Smooth muscle cell (in vitro differentiated cells): Measurements from ENCODE around the gene TAF12. TPM values are rescaled to one million over a fixed set of nuclear protein-coding genes. Genes with fewer than 3 reads are reported as not detected.
"Not testable (repeated sequence)": the region's sequence is repeated elsewhere in the genome, so short reads cannot be mapped to it uniquely, and the experiment has no call there.

ENCODE experiments used
- DNase-seq: peaks from one replicate; lab custom pipeline; 2025; ENCODE audit not compliant: unreplicated experiment; lab: John Stamatoyannopoulos, UW
- H2AFZ ChIP-seq: fragments of 200-600 bp; sonication (generic); 2 replicates; pipeline ENCODE4 v1.6.0; 2016; ENCODE audit warnings: antibody characterized with exemption, low read depth, mild to moderate bottlenecking
- H3F3A ChIP-seq: fragments of 200-600 bp; sonication (generic); 2 replicates; pipeline ENCODE4 v1.6.0; 2017; ENCODE audit warnings: antibody characterized with exemption, low read depth
- H3K27ac ChIP-seq: fragments of 200-600 bp; sonication (generic); 2 replicates; pipeline ENCODE4 v1.5.1; 2016; ENCODE audit warnings: low read depth, mild to moderate bottlenecking
- H3K27me3 ChIP-seq: fragments of 200-600 bp; sonication (generic); 2 replicates; pipeline ENCODE4 v1.6.1; 2016; ENCODE audit warnings: low read depth, mild to moderate bottlenecking
- H3K36me3 ChIP-seq: fragments of 200-600 bp; sonication (generic); 2 replicates; pipeline ENCODE4 v1.5.1; 2016; ENCODE audit warnings: low read depth
- H3K4me1 ChIP-seq: fragments of 200-600 bp; sonication (generic); 2 replicates; pipeline ENCODE4 v1.5.1; 2016; ENCODE audit warnings: low read depth
- H3K4me2 ChIP-seq: fragments of 200-600 bp; sonication (generic); 2 replicates; pipeline ENCODE4 v1.6.0; 2016; ENCODE audit warnings: mild to moderate bottlenecking
- H3K4me3 ChIP-seq: fragments of 200-600 bp; sonication (generic); 2 replicates; pipeline ENCODE4 v1.5.1; 2016; ENCODE audit warnings: mild to moderate bottlenecking
- H3K79me2 ChIP-seq: fragments of 200-600 bp; sonication (generic); 2 replicates; pipeline ENCODE4 v1.6.0; 2016; ENCODE audit warnings: low read depth, mild to moderate bottlenecking
- H3K9ac ChIP-seq: fragments of 200-600 bp; sonication (generic); 2 replicates; pipeline ENCODE4 v1.6.0; 2016; ENCODE audit warnings: low read depth
- H3K9me3 ChIP-seq: fragments of 200-600 bp; sonication (generic); replicated peaks from 2 replicates; pipeline ENCODE4 v1.5.1; 2016; ENCODE audit warnings: low read depth
- H4K20me1 ChIP-seq: fragments of 200-600 bp; sonication (generic); 2 replicates; pipeline ENCODE4 v1.6.0; 2016; ENCODE audit warnings: low read depth
- CTCF ChIP-seq: fragments of 200-600 bp; sonication (generic); IDR thresholded peaks from 2 replicates; pipeline ENCODE4 v1.5.1; 2017; ENCODE audit warnings: borderline replicate concordance, mild to moderate bottlenecking, antibody characterized with exemption; ENCODE audit not compliant: insufficient read depth, poor library complexity, severe bottlenecking
- WGBS: methylation state at CpG from one replicate; pipeline ENCODE4 v1.1.7; 2016; ENCODE audit warnings: low lambda C conversion rate; 5-methylcytosine and 5-hydroxymethylcytosine counted together
- polyA plus RNA-seq: library from polyadenylated mRNA; unstranded; fragments of >200 nt; fragmentation: Nextera tagmentation; extraction: Ambion mirVana; gene quantifications from 2 replicates; pipeline ENCODE4 v1.2.1, GENCODE V29; 2016
- total RNA-seq: library from RNA; depleted of rRNA; stranded (reverse); fragments of >200 nt; gene quantifications from 2 replicates; pipeline ENCODE4 v1.2.3, GENCODE V29; 2014

The TAF12 gene
- total and polyA plus RNA-seq, 2 experiments from 2014 or later: 34.8 to 47.1 TPM

- 78% methylated on average over 7 of the region's 7 CpGs for WGBS
- H3K27ac ChIP-seq: no peak overlapping the region
- no peaks in the 10 kb centered on the region for H3K79me2 ChIP-seq
- H3K4me3 ChIP-seq: no peak overlapping the region
- H3F3A ChIP-seq: peaks cover 4% of the 10 kb centered on the region
- no peak for DNase-seq
- no peak overlapping the region for H3K9ac ChIP-seq
- H3K9me3 ChIP-seq: no peaks in the 10 kb centered on the region
- H3K36me3 ChIP-seq: no peaks in the 10 kb centered on the region
- H4K20me1 ChIP-seq: no peaks in the 10 kb centered on the region
- TF ChIP-seq CTCF: no peak
- no peak overlapping the region for H3K4me2 ChIP-seq
- H2AFZ ChIP-seq: no peak overlapping the region
- no peaks in the 10 kb centered on the region for H3K27me3 ChIP-seq
- H3K4me1 ChIP-seq: peaks cover 8% of the 10 kb centered on the region
These were observed 21.1 kb upstream of the TAF12 start for GRCh38 chr1:28663871-28664470.

GRCh38 chr1:28656335-28656734 lies 13.5 kb upstream of the TAF12 start:
- Histone ChIP-seq H3K4me3 (no peak overlapping the region), H3K9me3 (no peaks in the 10 kb centered on the region), H3K9ac (no peak overlapping the region), H3K36me3 (no peaks in the 10 kb centered on the region), H3K79me2 (no peaks in the 10 kb centered on the region), H3K4me2 (no peak overlapping the region), H4K20me1 (no peaks in the 10 kb centered on the region), H2AFZ (no peak overlapping the region), H3K27me3 (no peaks in the 10 kb centered on the region), H3F3A (no peaks in the 10 kb centered on the region), H3K4me1 (no peaks in the 10 kb centered on the region), H3K27ac (no peak overlapping the region)
- no peak for TF ChIP-seq CTCF
- no peak for DNase-seq
- 93% methylated on average over 6 of the region's 6 CpGs for WGBS

GRCh38 chr1:28655448-28656311 lies 12.8 kb upstream of the TAF12 start:
- not testable (repeated sequence) for H3K79me2 ChIP-seq, H3K4me1 ChIP-seq, H2AFZ ChIP-seq, H3K36me3 ChIP-seq, H3K27ac ChIP-seq, H3K9ac ChIP-seq, H3K27me3 ChIP-seq, DNase-seq, H3K9me3 ChIP-seq, H3K4me3 ChIP-seq, H4K20me1 ChIP-seq, H3K4me2 ChIP-seq, H3F3A ChIP-seq
- WGBS: 92% methylated on average over 10 of the region's 10 CpGs

GRCh38 chr1:28653870-28654269 lies 11.0 kb upstream of the TAF12 start:
- H3K79me2 ChIP-seq, H3K9me3 ChIP-seq, H4K20me1 ChIP-seq, H2AFZ ChIP-seq, DNase-seq, H3K9ac ChIP-seq, H3F3A ChIP-seq, H3K4me3 ChIP-seq, H3K36me3 ChIP-seq, H3K4me2 ChIP-seq, H3K27ac ChIP-seq, H3K4me1 ChIP-seq, H3K27me3 ChIP-seq: not testable (repeated sequence)
- WGBS: 76% methylated on average over 3 of the region's 3 CpGs
- peak; percentile 28 for TF ChIP-seq CTCF

GRCh38 chr1:28653063-28653462 lies 10.2 kb upstream of the TAF12 start:
- 97% methylated on average over 13 of the region's 13 CpGs for WGBS
- not testable (repeated sequence) for DNase-seq, H3K36me3 ChIP-seq, H3K4me3 ChIP-seq, H4K20me1 ChIP-seq, H3F3A ChIP-seq, H3K4me1 ChIP-seq, H3K4me2 ChIP-seq, H3K79me2 ChIP-seq, H3K27me3 ChIP-seq, H3K27ac ChIP-seq, H3K9ac ChIP-seq, H2AFZ ChIP-seq, H3K9me3 ChIP-seq
